Endothelial cell of umbilical vein (primary cell): ENCODE results near the gene ZNF618. TPM values are rescaled to one million over a fixed set of nuclear protein-coding genes. Genes with fewer than 3 reads are reported as not detected.

Source experiments
- BruUV-seq: library from RNA; stranded (reverse); fragments of 400-500 nt; replicated peaks from 2 replicates; lab custom pipeline; 2021; lab: Mats Ljungman, UMichigan
- CTCF ChIA-PET: fragments of 300-600, 350-600 bp; sonication (Branson Sonifier 250); formaldehyde crosslinking; loops from one replicate; lab custom pipeline; 2021; ENCODE audit warnings: antibody characterized with exemption, inconsistent platforms; lab: Charles Lee
- POLR2A ChIA-PET: fragments of 300-600, 350-600 bp; sonication (Branson Sonifier 250); formaldehyde crosslinking; loops from one replicate; lab custom pipeline; 2021; ENCODE audit warnings: antibody characterized with exemption, inconsistent platforms; lab: Charles Lee
- DNase-seq: peaks from one replicate; pipeline ENCODE4 v3.0.0-alpha.2; 2011; ENCODE audit warnings: low read depth, low spot score
- FAIRE-seq: peaks from 2 replicates; lab custom pipeline; 2011; peaks lifted over from hg19 to GRCh38; lab: Jason Lieb, UNC
- H2AFZ ChIP-seq: 2 replicates; pipeline ENCODE4 v1.6.0; 2012; ENCODE audit warnings: low read depth, low read length, control low read depth, inconsistent platforms
- H3K27ac ChIP-seq: 2 replicates; pipeline ENCODE4 v1.5.1; 2011; ENCODE audit warnings: low read depth, mild to moderate bottlenecking, control low read depth, low read length, moderate library complexity; ENCODE audit not compliant: insufficient read depth
- H3K27me3 ChIP-seq, 2 experiments: 2 replicates each; pipeline versions ENCODE4 v1.6.0 to v1.6.1; 2011; ENCODE audit warnings: low read length in 2 of 2, mixed read lengths in 1 of 2; ENCODE audit not compliant: control insufficient read depth in 2 of 2, insufficient read depth in 2 of 2
- H3K36me3 ChIP-seq, 2 experiments: 2 replicates in 1 of 2; 3 replicates in 1 of 2; pipeline ENCODE4 v1.5.1; 2011; ENCODE audit warnings: low read length in 2 of 2, mild to moderate bottlenecking in 1 of 2, moderate library complexity in 1 of 2; ENCODE audit not compliant: control insufficient read depth in 2 of 2, insufficient read depth in 2 of 2; ENCODE audit errors: extremely low read depth in 1 of 2
- H3K4me1 ChIP-seq: 3 replicates; pipeline ENCODE4 v1.5.1; 2011; ENCODE audit warnings: mild to moderate bottlenecking, low read length; ENCODE audit not compliant: control insufficient read depth, insufficient read depth; ENCODE audit errors: extremely low read depth
- H3K4me2 ChIP-seq: 2 replicates; pipeline ENCODE4 v1.6.1; 2011; ENCODE audit warnings: low read length, control low read depth, mixed read lengths; ENCODE audit not compliant: insufficient read depth
- H3K4me3 ChIP-seq, 3 experiments: fragments of 200-600 bp in 1 of 3; sonication (generic), shearing (Covaris generic) in 1 of 3; replicated peaks in 1 of 3; 2 replicates each; pipeline ENCODE4 v1.5.1; 2011 to 2016; ENCODE audit warnings: control low read depth in 3 of 3, low read length in 3 of 3, mild to moderate bottlenecking in 2 of 3, inconsistent platforms in 1 of 3, low read depth in 1 of 3, moderate library complexity in 1 of 3; ENCODE audit not compliant: insufficient read depth in 1 of 3
- H3K79me2 ChIP-seq: 2 replicates; pipeline ENCODE4 v1.6.0; 2012; ENCODE audit warnings: low read length, inconsistent platforms; ENCODE audit not compliant: control insufficient read depth, insufficient read depth
- H3K9ac ChIP-seq: replicated peaks from 2 replicates; pipeline ENCODE3; 2011; ENCODE audit warnings: low read length, control low read depth; ENCODE audit not compliant: insufficient read depth; ENCODE audit errors: extremely low read depth
- H3K9me1 ChIP-seq: replicated peaks from 3 replicates; pipeline ENCODE4 v1.6.0; 2011; ENCODE audit warnings: mild to moderate bottlenecking, low read length; ENCODE audit not compliant: control insufficient read depth, insufficient read depth; ENCODE audit errors: extremely low read depth
- H3K9me3 ChIP-seq: replicated peaks from 2 replicates; pipeline ENCODE4 v1.5.1; 2012; ENCODE audit warnings: low read length, inconsistent platforms; ENCODE audit not compliant: control insufficient read depth, insufficient read depth
- H4K20me1 ChIP-seq: replicated peaks from 2 replicates; pipeline ENCODE3; 2011; ENCODE audit warnings: mild to moderate bottlenecking, low read length; ENCODE audit not compliant: control insufficient read depth, insufficient read depth; ENCODE audit errors: extremely low read depth
- EZH2 ChIP-seq: IDR thresholded peaks from 2 replicates; pipeline ENCODE4 v1.6.1; 2012; ENCODE audit warnings: borderline replicate concordance, low read depth, mild to moderate bottlenecking, moderate library complexity, low read length, inconsistent platforms; ENCODE audit not compliant: severe bottlenecking
- FOS ChIP-seq: IDR thresholded peaks from 2 replicates; pipeline ENCODE4 v1.6.1; 2011; ENCODE audit warnings: mild to moderate bottlenecking, low read length, moderate library complexity, borderline replicate concordance; ENCODE audit not compliant: insufficient read depth
- GATA2 ChIP-seq: IDR thresholded peaks from 2 replicates; pipeline ENCODE4 v1.7.0; 2011; ENCODE audit warnings: low read depth, mild to moderate bottlenecking, moderate library complexity, mixed read lengths, low read length; ENCODE audit not compliant: insufficient read length, insufficient read depth
- JUN ChIP-seq: IDR thresholded peaks from 2 replicates; pipeline ENCODE4 v1.6.1; 2011; ENCODE audit warnings: borderline replicate concordance, low read depth; ENCODE audit not compliant: insufficient read length, insufficient read depth
- MYC ChIP-seq: IDR thresholded peaks from one replicate; pipeline ENCODE4 v1.6.1; 2011; ENCODE audit warnings: mild to moderate bottlenecking, low read depth, low read length
- POLR2A ChIP-seq: IDR thresholded peaks from 2 replicates; pipeline ENCODE4 v1.6.1; 2012; ENCODE audit warnings: low read depth, mild to moderate bottlenecking, control low read depth, low read length
- POLR2AphosphoS5 ChIP-seq: IDR thresholded peaks from 2 replicates; pipeline ENCODE4 v1.6.1; 2012; ENCODE audit warnings: low read depth, mild to moderate bottlenecking, control low read depth, low read length, moderate library complexity; ENCODE audit not compliant: insufficient read depth
- dilution Hi-C: fragments of 300-500 bp; cut with MboI; formaldehyde crosslinking; loops from one replicate; pipeline ENCODE4 v1.15.0; 2019; ENCODE audit warnings: low sequenced_read_pairs; ENCODE audit not compliant: extremely low pct_ligation_motif_present
- intact Hi-C: fragments of 100-400 bp; cut with micrococcal nuclease; formaldehyde crosslinking; loops from one replicate; pipeline ENCODE4 v1.10.0; 2022
- polyA plus RNA-seq, 4 experiments: library from polyadenylated mRNA; depleted of rRNA in 3 of 4; stranded (reverse) in 3 of 4; unstranded in 1 of 4; fragments of >200 nt; gene quantifications; 2 replicates each; pipeline versions ENCODE4 v1.2.1 to v1.2.3, GENCODE V29; 2011 to 2012; ENCODE audit warnings: missing spikeins in 1 of 4
- total RNA-seq: library from RNA; stranded (reverse); gene quantifications from 2 replicates; pipeline ENCODE4 v1.2.3, GENCODE V29; 2021
- TF ChIP-seq, protein P1 (sequence below), 2 donors: IDR thresholded peaks; 1 replicate in 1 of 2; 2 replicates in 1 of 2; pipeline ENCODE4 v1.5.1; 2011; ENCODE audit warnings: low read length in 2 of 2, mild to moderate bottlenecking in 2 of 2, moderate library complexity in 2 of 2, control low read depth in 1 of 2, inconsistent platforms in 1 of 2, low read depth in 1 of 2; ENCODE audit not compliant: insufficient read depth in 1 of 2; ENCODE audit errors: extremely low read depth in 1 of 2
- TF ChIP-seq, protein P2 (sequence below): IDR thresholded peaks from 2 replicates; pipeline ENCODE4 v1.6.1; 2011; ENCODE audit not compliant: insufficient read depth, insufficient read length

The ZNF618 gene
- total and polyA plus RNA-seq, 2 donors (not counting 3 experiments of a cell fraction or from before 2014, with no cell fraction given): 22.6 to 80.3 TPM

DNA sequence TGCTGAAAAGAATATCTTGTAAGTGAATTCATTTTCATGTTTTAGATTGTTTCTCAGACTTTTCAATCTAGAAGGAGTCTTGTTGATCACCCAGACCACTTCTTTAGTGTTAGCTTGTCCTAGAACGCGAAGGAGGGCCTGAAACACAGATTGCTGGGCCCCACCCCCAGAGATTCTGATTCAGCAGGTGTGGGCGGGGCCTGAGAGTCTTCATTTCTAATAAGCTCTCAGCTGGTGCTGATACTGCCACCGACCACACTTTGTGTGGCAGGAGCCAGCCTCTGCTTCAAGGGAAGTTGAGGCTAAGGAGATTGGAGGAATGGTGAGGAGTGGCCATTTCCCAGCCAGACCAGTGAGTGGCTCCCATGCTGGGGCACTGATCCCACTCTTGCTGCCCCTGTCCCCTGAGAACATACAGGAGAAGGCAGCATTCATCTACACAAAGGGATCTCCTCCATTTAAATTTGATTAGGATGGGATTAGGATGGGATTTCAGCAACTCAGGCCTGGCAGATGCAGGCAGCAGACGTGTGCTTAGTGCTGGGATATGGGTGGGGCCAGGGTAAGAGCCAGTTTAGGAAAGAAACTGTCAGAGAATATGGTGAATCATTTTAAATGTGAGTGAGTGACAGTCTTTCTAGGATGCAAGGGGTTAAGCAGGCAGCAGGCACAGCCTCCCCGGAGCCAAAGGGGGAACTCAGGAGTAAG lies 35.9 kb downstream of the ZNF618 start:
- intact Hi-C loops: no loop called here
- no peak overlapping the region for H3K27ac ChIP-seq
- no peak overlapping the region for H3K9ac ChIP-seq
- CTCF ChIA-PET: interaction anchor here (1.7 kb wide), 1 partner anchor 18 kb away, joined by 4 read pairs; no protein-coding TSS in a partner anchor
- no TSS peak for BruUV-seq
- H3K9me1 ChIP-seq: no peaks in the 10 kb centered on the region
- TF ChIP-seq MYC: no peak
- no peak for TF ChIP-seq JUN
- TF ChIP-seq FOS: no peak
- TF ChIP-seq, protein P1, sequence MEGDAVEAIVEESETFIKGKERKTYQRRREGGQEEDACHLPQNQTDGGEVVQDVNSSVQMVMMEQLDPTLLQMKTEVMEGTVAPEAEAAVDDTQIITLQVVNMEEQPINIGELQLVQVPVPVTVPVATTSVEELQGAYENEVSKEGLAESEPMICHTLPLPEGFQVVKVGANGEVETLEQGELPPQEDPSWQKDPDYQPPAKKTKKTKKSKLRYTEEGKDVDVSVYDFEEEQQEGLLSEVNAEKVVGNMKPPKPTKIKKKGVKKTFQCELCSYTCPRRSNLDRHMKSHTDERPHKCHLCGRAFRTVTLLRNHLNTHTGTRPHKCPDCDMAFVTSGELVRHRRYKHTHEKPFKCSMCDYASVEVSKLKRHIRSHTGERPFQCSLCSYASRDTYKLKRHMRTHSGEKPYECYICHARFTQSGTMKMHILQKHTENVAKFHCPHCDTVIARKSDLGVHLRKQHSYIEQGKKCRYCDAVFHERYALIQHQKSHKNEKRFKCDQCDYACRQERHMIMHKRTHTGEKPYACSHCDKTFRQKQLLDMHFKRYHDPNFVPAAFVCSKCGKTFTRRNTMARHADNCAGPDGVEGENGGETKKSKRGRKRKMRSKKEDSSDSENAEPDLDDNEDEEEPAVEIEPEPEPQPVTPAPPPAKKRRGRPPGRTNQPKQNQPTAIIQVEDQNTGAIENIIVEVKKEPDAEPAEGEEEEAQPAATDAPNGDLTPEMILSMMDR (IDR thresholded peaks at IDR 0.05; ENCODE audit: extremely low read depth in 1 of 2, insufficient read depth in 1 of 2, low read depth in 1 of 2, low read length in 2 of 2): no peak
- TF ChIP-seq GATA2: no peak
- TF ChIP-seq POLR2A: no peak
- no peak for TF ChIP-seq EZH2
- no peak for TF ChIP-seq POLR2AphosphoS5
- TF ChIP-seq, protein P2, sequence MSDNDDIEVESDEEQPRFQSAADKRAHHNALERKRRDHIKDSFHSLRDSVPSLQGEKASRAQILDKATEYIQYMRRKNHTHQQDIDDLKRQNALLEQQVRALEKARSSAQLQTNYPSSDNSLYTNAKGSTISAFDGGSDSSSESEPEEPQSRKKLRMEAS: no peak
- H4K20me1 ChIP-seq: peaks cover 5% of the 10 kb centered on the region
- no peaks in the 10 kb centered on the region for H3K27me3 ChIP-seq
- H3K36me3 ChIP-seq: peaks cover 2% of the 10 kb centered on the region in 2 experiments
- FAIRE-seq: no peak
- H3K9me3 ChIP-seq: no peaks in the 10 kb centered on the region
- H3K79me2 ChIP-seq: peaks cover 73% of the 10 kb centered on the region
- no peak overlapping the region for H2AFZ ChIP-seq
- H3K4me2 ChIP-seq: no peak overlapping the region
- no peak for DNase-seq
- dilution Hi-C loops: no loop called here
- no peak overlapping the region for H3K4me3 ChIP-seq
- no peaks in the 10 kb centered on the region for H3K4me1 ChIP-seq
- POLR2A ChIA-PET: no interaction called here
